ENCODE measurements around the gene VCAM1.

VCAM1 gene

DNA sequence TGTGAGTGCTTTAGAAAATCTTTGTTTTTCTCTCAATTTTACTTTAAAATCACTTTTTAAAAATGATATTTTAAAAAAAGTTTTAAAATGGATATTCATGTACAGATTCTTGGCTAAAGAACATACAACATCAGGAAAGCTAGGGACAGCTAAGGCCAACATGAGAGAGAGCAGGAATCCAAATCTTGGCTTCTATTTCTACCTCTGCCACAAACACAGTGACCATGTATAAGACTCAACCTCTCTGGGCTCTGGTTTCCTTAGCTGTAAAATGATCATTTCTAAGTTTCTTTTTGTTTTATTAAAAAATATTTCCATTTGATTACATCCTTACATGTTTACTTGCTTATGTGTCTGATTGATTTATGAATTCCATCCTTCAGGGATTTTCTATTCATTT, 1.2 kb downstream of the VCAM1 start:
- TF ChIP-seq, protein P1, sequence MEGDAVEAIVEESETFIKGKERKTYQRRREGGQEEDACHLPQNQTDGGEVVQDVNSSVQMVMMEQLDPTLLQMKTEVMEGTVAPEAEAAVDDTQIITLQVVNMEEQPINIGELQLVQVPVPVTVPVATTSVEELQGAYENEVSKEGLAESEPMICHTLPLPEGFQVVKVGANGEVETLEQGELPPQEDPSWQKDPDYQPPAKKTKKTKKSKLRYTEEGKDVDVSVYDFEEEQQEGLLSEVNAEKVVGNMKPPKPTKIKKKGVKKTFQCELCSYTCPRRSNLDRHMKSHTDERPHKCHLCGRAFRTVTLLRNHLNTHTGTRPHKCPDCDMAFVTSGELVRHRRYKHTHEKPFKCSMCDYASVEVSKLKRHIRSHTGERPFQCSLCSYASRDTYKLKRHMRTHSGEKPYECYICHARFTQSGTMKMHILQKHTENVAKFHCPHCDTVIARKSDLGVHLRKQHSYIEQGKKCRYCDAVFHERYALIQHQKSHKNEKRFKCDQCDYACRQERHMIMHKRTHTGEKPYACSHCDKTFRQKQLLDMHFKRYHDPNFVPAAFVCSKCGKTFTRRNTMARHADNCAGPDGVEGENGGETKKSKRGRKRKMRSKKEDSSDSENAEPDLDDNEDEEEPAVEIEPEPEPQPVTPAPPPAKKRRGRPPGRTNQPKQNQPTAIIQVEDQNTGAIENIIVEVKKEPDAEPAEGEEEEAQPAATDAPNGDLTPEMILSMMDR (IDR thresholded peaks at IDR 0.05; ENCODE audit: control extremely low read depth, extremely low read depth, low read depth, missing control alignments) = no peak
- CTCF ChIA-PET = interaction anchor here (0.6 to 1.2 kb wide), 2 partner anchors 12 to 174 kb away, joined by 3 read pairs; no protein-coding TSS in a partner anchor
- POLR2A ChIA-PET = no interaction called here
- DNase-seq (ENCODE audit: extremely low spot score) = no peak

DNA sequence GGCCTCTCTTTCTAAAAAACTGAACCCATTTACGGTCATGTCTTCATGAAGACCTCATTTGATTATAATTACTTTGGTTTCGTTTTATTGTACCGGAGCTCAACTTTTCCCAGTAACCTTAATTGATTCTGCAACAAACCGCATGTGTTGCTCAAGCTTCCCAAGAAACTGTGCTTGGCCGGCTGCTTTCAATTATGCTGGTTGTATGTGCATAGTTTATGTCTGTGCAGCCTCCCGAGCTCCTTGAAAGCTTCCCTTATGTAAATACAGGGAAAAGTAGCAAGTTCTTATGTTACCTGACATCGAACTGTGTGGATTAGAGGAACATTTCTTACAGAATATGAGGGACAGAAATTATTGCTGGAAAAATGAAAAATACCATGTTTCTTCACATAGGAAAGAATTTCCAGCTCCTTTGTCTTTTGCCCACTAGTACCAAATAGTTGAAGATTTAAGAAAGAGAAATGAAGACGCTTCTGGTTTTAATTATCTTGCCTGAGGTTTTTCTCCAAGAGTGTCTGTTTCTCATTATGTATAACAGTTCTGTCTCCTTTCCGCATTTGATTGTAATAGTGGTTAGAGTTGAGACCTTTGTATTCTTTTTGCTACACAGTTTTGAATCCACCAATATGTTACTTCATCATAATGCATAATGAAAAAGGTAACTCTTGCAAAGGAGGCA, 2.1 kb downstream of the VCAM1 start:
- POLR2A ChIA-PET = no interaction called here
- no peak for DNase-seq (ENCODE audit: extremely low spot score)
- TF ChIP-seq, protein P1 (IDR thresholded peaks at IDR 0.05; ENCODE audit: control extremely low read depth, extremely low read depth, low read depth, missing control alignments) = no peak
- CTCF ChIA-PET = interaction anchor here (1.0 to 1.5 kb wide), 2 partner anchors 12 to 147 kb away, joined by 3 read pairs; no protein-coding TSS in a partner anchor

DNA sequence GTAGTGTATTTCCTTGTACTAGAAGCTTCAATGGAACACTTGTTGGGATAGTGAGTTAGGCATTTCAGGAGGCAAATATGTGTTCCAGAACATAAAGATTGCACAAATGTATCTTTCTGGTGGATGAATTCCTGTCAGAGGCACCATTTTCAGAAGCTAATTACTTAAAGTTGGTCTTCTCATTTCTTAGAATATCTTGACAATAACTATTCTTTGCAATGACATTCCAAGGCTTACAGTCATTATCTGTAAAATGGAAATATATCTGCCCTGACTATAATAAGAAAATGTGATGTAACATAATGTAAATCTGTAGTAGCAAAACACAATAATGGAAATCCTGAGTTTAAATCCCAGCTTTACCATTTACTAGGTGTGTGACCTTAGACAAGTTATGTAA, 2.7 kb downstream of the VCAM1 start:
- DNase-seq (ENCODE audit: extremely low spot score) = no peak
- CTCF ChIA-PET = interaction anchor here (1.0 to 1.5 kb wide), 2 partner anchors 12 to 147 kb away, joined by 3 read pairs; no protein-coding TSS in a partner anchor
- TF ChIP-seq, protein P1 (IDR thresholded peaks at IDR 0.05; ENCODE audit: control extremely low read depth, extremely low read depth, low read depth, missing control alignments) = no peak
- POLR2A ChIA-PET = no interaction called here

DNA sequence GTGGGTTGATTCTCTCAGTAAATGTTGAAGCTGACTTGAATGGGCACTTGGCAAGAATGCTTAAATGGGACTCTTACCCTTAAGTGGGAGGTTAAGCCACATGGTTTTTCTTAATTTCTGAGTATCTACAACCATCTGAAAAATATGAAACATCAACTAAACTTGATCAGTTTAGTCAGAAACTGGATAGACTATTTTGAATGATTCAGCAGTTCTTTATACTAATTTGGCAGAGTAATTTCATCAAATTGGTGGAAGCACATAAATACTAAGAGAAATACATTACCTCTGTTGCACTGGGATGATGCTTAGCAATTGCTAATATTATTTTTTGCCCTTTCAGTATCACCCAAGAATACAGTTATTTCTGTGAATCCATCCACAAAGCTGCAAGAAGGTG, 4.7 kb downstream of the VCAM1 start:
- ChIA-PET CTCF (interaction anchor here (1.7 kb wide), 1 partner anchor 12 kb away, joined by 3 read pairs; no protein-coding TSS in a partner anchor), POLR2A (no interaction called here)
- TF ChIP-seq, protein P1 (IDR thresholded peaks at IDR 0.05; ENCODE audit: control extremely low read depth, extremely low read depth, low read depth, missing control alignments) = no peak
- DNase-seq (ENCODE audit: extremely low spot score) = no peak

DNA sequence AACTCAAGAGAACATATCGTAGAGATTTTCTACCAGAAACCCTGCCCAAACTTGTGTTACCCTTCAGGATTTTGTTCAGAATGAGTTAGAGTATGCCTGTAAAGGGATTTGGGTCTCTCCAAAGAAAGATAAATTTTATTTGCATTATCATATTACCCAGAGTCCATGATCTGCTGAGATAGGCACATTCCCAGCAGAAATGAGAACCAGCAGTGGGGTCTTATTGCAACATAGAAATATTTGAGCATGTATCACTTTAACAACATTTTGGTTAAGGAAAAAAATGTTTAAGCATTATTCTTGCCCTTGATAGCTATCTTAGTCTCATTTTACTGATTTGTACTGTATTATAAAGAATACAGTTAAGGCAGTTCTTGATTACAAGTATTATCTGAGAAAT, 10.6 kb downstream of the VCAM1 start:
- TF ChIP-seq, protein P1 (IDR thresholded peaks at IDR 0.05; ENCODE audit: control extremely low read depth, extremely low read depth, low read depth, missing control alignments) = no peak
- ChIA-PET CTCF (interaction anchor here (2.0 kb wide), 1 partner anchor 19 kb away, joined by 6 read pairs; no protein-coding TSS in a partner anchor), POLR2A (no interaction called here)
- no peak for DNase-seq (ENCODE audit: extremely low spot score)

DNA sequence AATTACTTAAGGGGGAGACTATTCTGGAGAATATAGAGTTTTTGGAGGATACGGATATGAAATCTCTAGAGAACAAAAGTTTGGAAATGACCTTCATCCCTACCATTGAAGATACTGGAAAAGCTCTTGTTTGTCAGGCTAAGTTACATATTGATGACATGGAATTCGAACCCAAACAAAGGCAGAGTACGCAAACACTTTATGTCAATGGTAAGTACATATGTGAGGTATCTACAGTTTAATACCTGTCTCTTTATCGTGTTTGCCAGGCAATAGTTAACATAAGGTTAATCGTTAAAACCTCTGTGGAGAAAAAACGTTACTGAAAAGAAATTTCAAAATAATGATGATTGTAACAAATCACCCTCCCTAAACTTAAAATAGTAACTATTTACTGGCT, 11.8 kb downstream of the VCAM1 start:
- TF ChIP-seq, protein P1 (IDR thresholded peaks at IDR 0.05; ENCODE audit: control extremely low read depth, extremely low read depth, low read depth, missing control alignments) = no peak
- CTCF ChIA-PET = interaction anchor here (1.0 to 2.0 kb wide), 3 partner anchors 11 to 18 kb away, joined by 3 to 6 read pairs (median 4); no protein-coding TSS in a partner anchor
- DNase-seq (ENCODE audit: extremely low spot score) = no peak
- POLR2A ChIA-PET = no interaction called here

All from GM10248 (cell line).